HepG2 (cell line): ENCODE measurements around the gene TRA2B. TPM values are rescaled to one million over a fixed set of nuclear protein-coding genes. Genes with fewer than 3 reads are reported as not detected.

Source experiments
- ARHGAP35 ChIP-seq: sonication (generic); formaldehyde crosslinking; IDR thresholded peaks from 2 replicates; pipeline ENCODE4 v1.9.0; 2022; ENCODE audit warnings: mild to moderate bottlenecking, inconsistent platforms, moderate library complexity, missing genetic modification reagents, borderline replicate concordance
- CBX2 ChIP-seq, 2 experiments: fragments of 200-600 bp in 1 of 2; sonication (generic); formaldehyde crosslinking in 1 of 2; IDR thresholded peaks; 2 replicates each; pipeline versions ENCODE4 v1.7.0 to v1.8.1; 2018 to 2022; ENCODE audit warnings: low read depth in 2 of 2, low read length in 1 of 2, mild to moderate bottlenecking in 1 of 2, missing genetic modification reagents in 1 of 2
- CHCHD3 ChIP-seq: sonication (generic); formaldehyde crosslinking; IDR thresholded peaks from 2 replicates; pipeline ENCODE4 v1.8.0; 2022; ENCODE audit warnings: mild to moderate bottlenecking, missing genetic modification reagents, moderate library complexity
- DNMT1 ChIP-seq: sonication (generic); formaldehyde crosslinking; IDR thresholded peaks from 2 replicates; pipeline ENCODE4 v1.5.1; 2020; ENCODE audit warnings: mild to moderate bottlenecking, missing genetic modification reagents
- HCFC1 ChIP-seq: fragments of 150-350 bp; IDR thresholded peaks from 2 replicates; pipeline ENCODE4 v1.6.1; 2014; ENCODE audit warnings: low read depth, low read length
- HNRNPL ChIP-seq: fragments of 200-400 bp; formaldehyde crosslinking; IDR thresholded peaks from 2 replicates; pipeline ENCODE4 v1.6.1; 2017; ENCODE audit warnings: mild to moderate bottlenecking, low read depth, low read length
- JDP2 ChIP-seq: sonication (generic); formaldehyde crosslinking; IDR thresholded peaks from 2 replicates; pipeline ENCODE4 v1.8.1; 2022; ENCODE audit warnings: missing genetic modification reagents, borderline replicate concordance
- JUND ChIP-seq: sonication (generic); formaldehyde crosslinking; IDR thresholded peaks from 2 replicates; pipeline ENCODE4 v1.8.0; 2022; ENCODE audit warnings: mild to moderate bottlenecking, missing genetic modification reagents
- PCBP2 ChIP-seq: fragments of 200-400 bp; formaldehyde crosslinking; optimal IDR thresholded peaks from 2 replicates; pipeline ENCODE3; 2018; ENCODE audit warnings: low read length, low read depth; ENCODE audit not compliant: poor library complexity, severe bottlenecking
- PHB2 ChIP-seq: fragments of 450-650 bp; IDR thresholded peaks from 2 replicates; pipeline ENCODE4 v1.6.1; 2018; ENCODE audit not compliant: partially characterized antibody
- SMAD3 ChIP-seq: sonication (generic); formaldehyde crosslinking; IDR thresholded peaks from 2 replicates; pipeline ENCODE4 v1.4.0; 2020; ENCODE audit warnings: missing genetic modification reagents
- THAP11 ChIP-seq: IDR thresholded peaks from 2 replicates; pipeline ENCODE4 v1.6.1; 2016; ENCODE audit warnings: missing biosample characterization, missing genetic modification reagents
- TRIM24 ChIP-seq: sonication (generic); formaldehyde crosslinking; IDR thresholded peaks from 2 replicates; pipeline ENCODE4 v1.8.0; 2022; ENCODE audit warnings: mild to moderate bottlenecking, missing genetic modification reagents
- XBP1 ChIP-seq: sonication (generic); formaldehyde crosslinking; IDR thresholded peaks from 2 replicates; pipeline ENCODE4 v1.5.0; 2020; ENCODE audit warnings: missing genetic modification reagents
- ZBTB7A ChIP-seq: sonication (generic); formaldehyde crosslinking; IDR thresholded peaks from 2 replicates; pipeline ENCODE4 v1.8.0; 2022; ENCODE audit warnings: mild to moderate bottlenecking, missing genetic modification reagents
- ZIK1 ChIP-seq: sonication (generic); formaldehyde crosslinking; IDR thresholded peaks from 2 replicates; pipeline ENCODE4 v1.5.0; 2020; ENCODE audit warnings: mild to moderate bottlenecking, low read depth, missing genetic modification reagents, borderline replicate concordance
- ZMYM2 ChIP-seq: sonication (generic); formaldehyde crosslinking; IDR thresholded peaks from 2 replicates; pipeline ENCODE4 v1.8.0; 2022; ENCODE audit warnings: mild to moderate bottlenecking, missing genetic modification reagents
- ZNF121 ChIP-seq: sonication (generic); formaldehyde crosslinking; IDR thresholded peaks from 2 replicates; pipeline ENCODE4 v1.5.0; 2020; ENCODE audit warnings: mild to moderate bottlenecking, missing genetic modification reagents
- ZNF773 ChIP-seq: sonication (generic); formaldehyde crosslinking; IDR thresholded peaks from 2 replicates; pipeline ENCODE4 v1.4.0; 2020; ENCODE audit warnings: missing genetic modification reagents, borderline replicate concordance
- ZSCAN22 ChIP-seq: sonication (generic); formaldehyde crosslinking; IDR thresholded peaks from 2 replicates; pipeline ENCODE4 v1.4.0; 2020; ENCODE audit warnings: mild to moderate bottlenecking, missing genetic modification reagents
- ZSCAN9 ChIP-seq: IDR thresholded peaks from 2 replicates; pipeline ENCODE4 v1.6.1; 2016; ENCODE audit warnings: borderline replicate concordance
- polyA plus RNA-seq, 8 experiments: library from polyadenylated mRNA; depleted of rRNA in 3 of 8; stranded (reverse) in 7 of 8; unstranded in 1 of 8; fragments of >200 nt; fragmentation: Illumina TruSeq in 4 of 8; extraction: Trizol in 4 of 8; gene quantifications; 2 replicates each; pipeline versions ENCODE4 v1.2.1 to v1.2.3, GENCODE V29; 2011 to 2016; ENCODE audit warnings: low read depth in 4 of 8, missing spikeins in 1 of 8, mixed read lengths in 1 of 8; ENCODE audit not compliant: insufficient read depth in 1 of 8
- total RNA-seq, 5 experiments: library from RNA; depleted of rRNA; stranded (reverse); fragments of >200 nt; fragmentation: Illumina TruSeq; extraction: Trizol; gene quantifications; 2 replicates each; pipeline ENCODE4 v1.2.3, GENCODE V29; 2016; ENCODE audit warnings: low read depth in 1 of 5
- TF ChIP-seq, protein P1 (sequence below): IDR thresholded peaks from 2 replicates; pipeline ENCODE4 v1.6.1; 2016; ENCODE audit warnings: missing biosample characterization, missing genetic modification reagents, low read depth
- TF ChIP-seq, protein P2 (sequence below): sonication (generic); formaldehyde crosslinking; IDR thresholded peaks from 2 replicates; pipeline ENCODE4 v1.4.0; 2020; ENCODE audit warnings: mild to moderate bottlenecking, missing genetic modification reagents
- TF ChIP-seq, protein P3 (sequence below): sonication (generic); formaldehyde crosslinking; conservative IDR thresholded peaks from 2 replicates; pipeline ENCODE4 v1.4.0; 2020; ENCODE audit warnings: mild to moderate bottlenecking, missing genetic modification reagents, moderate library complexity
- TF ChIP-seq, protein P4 (sequence below): sonication (generic); formaldehyde crosslinking; IDR thresholded peaks from 2 replicates; pipeline ENCODE4 v1.5.0; 2020; ENCODE audit warnings: missing genetic modification reagents

The TRA2B gene
- total and polyA plus RNA-seq, 2 of the 13 experiments (the other 11 are each of a cell fraction or from before 2014, with no cell fraction given) = 105 to 241 TPM

DNA sequence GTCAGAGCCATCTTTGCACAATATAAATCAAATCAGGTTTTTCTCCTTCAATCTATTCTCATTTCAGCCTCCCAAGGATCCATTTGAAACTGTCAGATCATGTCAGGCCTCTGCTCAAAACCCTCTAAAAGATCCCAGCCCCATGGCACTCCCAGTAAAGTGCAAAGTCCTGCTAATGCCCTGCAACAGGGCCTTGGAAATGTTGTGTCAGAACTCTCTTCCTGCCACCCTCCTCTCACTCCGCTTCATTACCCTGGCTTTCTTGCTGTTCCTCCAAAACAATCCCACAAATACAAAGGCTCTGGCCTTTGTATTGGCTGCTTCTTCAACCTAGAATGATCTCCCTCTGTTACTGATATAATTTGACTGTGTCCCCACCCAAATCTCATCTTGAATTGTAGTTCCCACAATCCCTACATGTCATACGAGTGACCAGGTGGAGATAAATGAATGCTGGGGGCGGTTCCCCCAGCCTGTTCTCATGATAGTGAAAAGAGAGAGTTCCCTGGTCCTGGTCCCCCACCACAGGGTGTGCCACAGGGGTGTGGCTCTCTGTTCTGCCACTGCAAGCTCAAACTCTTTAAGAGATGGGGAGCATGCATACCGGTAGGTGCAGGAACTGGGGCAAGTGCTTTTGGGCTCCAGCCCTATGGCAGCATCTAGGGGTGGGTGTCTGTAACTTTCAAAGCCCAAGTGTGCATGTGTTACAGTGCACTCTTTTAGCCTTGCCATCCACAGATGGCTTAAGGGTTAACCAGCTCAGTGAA, 22.9 kb upstream of the TRA2B start (continued):
- no peak for TF ChIP-seq CHCHD3 (CRISPR knock-in tag)
- no peak for TF ChIP-seq JDP2 (CRISPR knock-in tag)
- TF ChIP-seq, protein P1, sequence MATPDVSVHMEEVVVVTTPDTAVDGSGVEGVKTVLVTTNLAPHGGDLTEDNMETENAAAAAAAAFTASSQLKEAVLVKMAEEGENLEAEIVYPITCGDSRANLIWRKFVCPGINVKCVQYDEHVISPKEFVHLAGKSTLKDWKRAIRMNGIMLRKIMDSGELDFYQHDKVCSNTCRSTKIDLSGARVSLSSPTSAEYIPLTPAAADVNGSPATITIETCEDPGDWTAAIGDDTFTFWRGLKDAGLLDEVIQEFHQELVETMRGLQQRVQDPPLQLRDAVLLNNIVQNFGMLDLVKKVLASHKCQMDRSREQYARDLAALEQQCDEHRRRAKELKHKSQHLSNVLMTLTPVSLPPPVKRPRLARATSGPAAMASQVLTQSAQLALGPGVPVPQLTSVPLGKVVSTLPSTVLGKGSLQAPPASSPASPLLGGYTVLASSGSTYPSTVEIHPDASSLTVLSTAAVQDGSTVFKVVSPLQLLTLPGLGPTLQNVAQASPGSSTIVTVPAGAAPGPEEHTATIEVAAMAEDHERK = no peak
- TF ChIP-seq PHB2 = no peak
- TF ChIP-seq CBX2 (IDR thresholded peaks at IDR 0.05; ENCODE audit: low read depth, low read length) = no peak
- TF ChIP-seq CBX2 (CRISPR knock-in tag; IDR thresholded peaks at IDR 0.05; ENCODE audit: low read depth) = no peak
- TF ChIP-seq, protein P2, sequence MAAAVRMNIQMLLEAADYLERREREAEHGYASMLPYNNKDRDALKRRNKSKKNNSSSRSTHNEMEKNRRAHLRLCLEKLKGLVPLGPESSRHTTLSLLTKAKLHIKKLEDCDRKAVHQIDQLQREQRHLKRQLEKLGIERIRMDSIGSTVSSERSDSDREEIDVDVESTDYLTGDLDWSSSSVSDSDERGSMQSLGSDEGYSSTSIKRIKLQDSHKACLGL (CRISPR knock-in tag) = no peak
- no peak for TF ChIP-seq ARHGAP35 (CRISPR knock-in tag)
- TF ChIP-seq TRIM24 (CRISPR knock-in tag) = no peak
- no peak for TF ChIP-seq XBP1 (CRISPR knock-in tag)
- TF ChIP-seq PCBP2 = no peak
- 0 out of 2 replicates have a peak, but pooled peaks have one; percentile 52 for TF ChIP-seq ZMYM2 (CRISPR knock-in tag)
- no peak for TF ChIP-seq ZBTB7A (CRISPR knock-in tag)
- TF ChIP-seq ZNF121 (CRISPR knock-in tag) = no peak
- no peak for TF ChIP-seq ZSCAN22 (CRISPR knock-in tag)
- TF ChIP-seq HCFC1 = no peak
- TF ChIP-seq JUND (CRISPR knock-in tag) = no peak
- TF ChIP-seq ZNF773 (CRISPR knock-in tag) = no peak
- TF ChIP-seq ZIK1 (CRISPR knock-in tag) = no peak
- peak; percentile 44; the same call in 1 of the 2 replicates for TF ChIP-seq ZSCAN9
- TF ChIP-seq, protein P3, sequence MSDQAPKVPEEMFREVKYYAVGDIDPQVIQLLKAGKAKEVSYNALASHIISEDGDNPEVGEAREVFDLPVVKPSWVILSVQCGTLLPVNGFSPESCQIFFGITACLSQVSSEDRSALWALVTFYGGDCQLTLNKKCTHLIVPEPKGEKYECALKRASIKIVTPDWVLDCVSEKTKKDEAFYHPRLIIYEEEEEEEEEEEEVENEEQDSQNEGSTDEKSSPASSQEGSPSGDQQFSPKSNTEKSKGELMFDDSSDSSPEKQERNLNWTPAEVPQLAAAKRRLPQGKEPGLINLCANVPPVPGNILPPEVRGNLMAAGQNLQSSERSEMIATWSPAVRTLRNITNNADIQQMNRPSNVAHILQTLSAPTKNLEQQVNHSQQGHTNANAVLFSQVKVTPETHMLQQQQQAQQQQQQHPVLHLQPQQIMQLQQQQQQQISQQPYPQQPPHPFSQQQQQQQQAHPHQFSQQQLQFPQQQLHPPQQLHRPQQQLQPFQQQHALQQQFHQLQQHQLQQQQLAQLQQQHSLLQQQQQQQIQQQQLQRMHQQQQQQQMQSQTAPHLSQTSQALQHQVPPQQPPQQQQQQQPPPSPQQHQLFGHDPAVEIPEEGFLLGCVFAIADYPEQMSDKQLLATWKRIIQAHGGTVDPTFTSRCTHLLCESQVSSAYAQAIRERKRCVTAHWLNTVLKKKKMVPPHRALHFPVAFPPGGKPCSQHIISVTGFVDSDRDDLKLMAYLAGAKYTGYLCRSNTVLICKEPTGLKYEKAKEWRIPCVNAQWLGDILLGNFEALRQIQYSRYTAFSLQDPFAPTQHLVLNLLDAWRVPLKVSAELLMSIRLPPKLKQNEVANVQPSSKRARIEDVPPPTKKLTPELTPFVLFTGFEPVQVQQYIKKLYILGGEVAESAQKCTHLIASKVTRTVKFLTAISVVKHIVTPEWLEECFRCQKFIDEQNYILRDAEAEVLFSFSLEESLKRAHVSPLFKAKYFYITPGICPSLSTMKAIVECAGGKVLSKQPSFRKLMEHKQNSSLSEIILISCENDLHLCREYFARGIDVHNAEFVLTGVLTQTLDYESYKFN (CRISPR knock-in tag) = peak; percentile 82
- TF ChIP-seq SMAD3 (CRISPR knock-in tag) = no peak
- TF ChIP-seq, protein P4, sequence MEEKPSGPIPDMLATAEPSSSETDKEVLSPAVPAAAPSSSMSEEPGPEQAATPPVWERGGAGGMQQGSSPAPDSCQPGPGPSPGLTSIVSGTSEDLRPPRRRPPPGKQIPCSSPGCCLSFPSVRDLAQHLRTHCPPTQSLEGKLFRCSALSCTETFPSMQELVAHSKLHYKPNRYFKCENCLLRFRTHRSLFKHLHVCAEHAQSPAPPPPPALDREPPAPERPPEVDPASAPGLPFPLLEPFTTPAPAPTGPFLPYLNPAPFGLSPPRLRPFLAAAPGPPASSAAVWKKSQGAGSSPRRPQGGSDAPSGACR (CRISPR knock-in tag) = no peak
- TF ChIP-seq DNMT1 (CRISPR knock-in tag) = no peak
- no peak for TF ChIP-seq HNRNPL
- TF ChIP-seq THAP11 = peak; percentile 30; the same call in 1 of the 2 replicates
